Gastrocnemius medialis (tissue), 4 donors: ENCODE data around the gene DMXL1. TPM values are rescaled to one million over a fixed set of nuclear protein-coding genes. Genes with fewer than 3 reads are reported as not detected.

Experiments used
- ATAC-seq, 2 donors: fragments of 150-250 bp; one replicate each; pipeline ENCODE4 v1.9.1; 2016
- DNase-seq, 2 donors: peaks; one replicate each; pipeline ENCODE4 v3.0.0-alpha.2; 2019
- H3K27ac ChIP-seq, 4 donors: fragments of 200-600 bp; sonication (generic); 1 replicate in 1 of 4; 2 replicates in 3 of 4; pipeline ENCODE4 v1.5.1; 2016 to 2018; ENCODE audit warnings: mild to moderate bottlenecking in 2 of 4, moderate library complexity in 1 of 4
- H3K27me3 ChIP-seq, 3 donors: fragments of 200-600 bp; sonication (generic) in 2 of 3; 1 replicate in 1 of 3; 2 replicates in 2 of 3; pipeline versions ENCODE4 v1.5.1 to v1.6.0; 2016 to 2019; ENCODE audit warnings: mild to moderate bottlenecking in 1 of 3, moderate library complexity in 1 of 3
- H3K36me3 ChIP-seq, 2 donors: fragments of 200-600 bp; sonication (generic) in 1 of 2; one replicate each; pipeline ENCODE4 v1.5.1; 2017 to 2018
- H3K4me1 ChIP-seq, 2 donors: fragments of 200-600 bp; sonication (generic) in 1 of 2; one replicate each; pipeline ENCODE4 v1.5.1; 2016 to 2017; ENCODE audit warnings: mild to moderate bottlenecking in 2 of 2
- H3K4me3 ChIP-seq, 4 donors: fragments of 200-600 bp; sonication (generic) in 3 of 4; 1 replicate in 1 of 4; 2 replicates in 3 of 4; pipeline ENCODE4 v1.5.1; 2016 to 2019; ENCODE audit warnings: mild to moderate bottlenecking in 2 of 4
- H3K9me3 ChIP-seq, 3 donors: fragments of 200-600 bp; sonication (generic) in 2 of 3; 1 replicate in 1 of 3; 2 replicates in 2 of 3; pipeline ENCODE4 v1.5.1; 2016 to 2019
- CTCF ChIP-seq, 5 experiments: fragments of 450-650 bp in 3 of 5; fragments of 200-600 bp in 2 of 5; sonication (generic) in 2 of 5; IDR thresholded peaks in 4 of 5; conservative IDR thresholded peaks in 1 of 5; 1 replicate in 4 of 5; 2 replicates in 1 of 5; pipeline ENCODE4 v1.5.1; 2016 to 2019; ENCODE audit warnings: antibody characterized with exemption in 5 of 5, mild to moderate bottlenecking in 3 of 5, moderate library complexity in 3 of 5
- POLR2A ChIP-seq, 2 donors: fragments of 450-650 bp; IDR thresholded peaks; one replicate each; pipeline ENCODE4 v1.6.1; 2017; ENCODE audit warnings: antibody characterized with exemption in 2 of 2, mild to moderate bottlenecking in 2 of 2, moderate library complexity in 2 of 2
- in situ Hi-C, 4 donors: fragments of 200-750 bp; cut with MboI; loops; one replicate each; pipeline versions ENCODE4 v1.15.0 to v1.8.0; 2017; ENCODE audit warnings: low sequenced_read_pairs in 4 of 4
- intact Hi-C: fragments of 100-400 bp; cut with DNase I; formaldehyde crosslinking; loops from one replicate; pipeline ENCODE4 v1.15.1; 2023; ENCODE audit warnings: low total_unique reads
- total RNA-seq, 4 donors: library from RNA; depleted of rRNA; stranded (reverse); fragments of >200 nt; gene quantifications; one replicate each; pipeline versions ENCODE4 v1.1.0 to v1.2.3, GENCODE V29; 2016

The DMXL1 gene
- total RNA-seq, 4 donors from 2014 or later = 17.8 to 31.1 (median 24.3) TPM

DNA sequence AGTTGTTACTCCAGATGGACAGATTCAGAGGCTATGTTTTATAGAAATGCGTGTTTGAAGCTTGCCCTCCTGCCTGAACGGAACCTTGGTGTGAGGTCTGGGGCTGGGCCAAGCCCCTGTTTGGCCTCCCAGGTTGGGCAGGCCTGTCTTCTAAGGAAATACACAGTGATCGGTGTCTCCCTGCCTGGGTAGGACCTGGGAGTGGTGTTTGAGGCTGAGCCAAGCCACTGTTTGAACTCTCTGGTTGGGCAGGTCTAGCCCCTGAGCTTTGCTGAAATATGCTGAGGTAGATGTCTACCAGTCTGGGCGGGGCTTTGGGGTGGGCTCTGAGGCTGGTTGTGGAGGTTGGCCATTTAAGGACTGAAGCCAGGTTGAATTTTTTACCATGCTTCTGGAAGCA, 90.5 kb downstream of the DMXL1 start:
- no peak for ATAC-seq
- in situ Hi-C loops = no loop called here

GRCh38 chr5:119166026-119166425, 95.1 kb downstream of the DMXL1 start:
- H3K9me3 ChIP-seq = no peaks in the 10 kb centered on the region
- intact Hi-C loops = no loop called here
- H3K4me1 ChIP-seq = no peaks in the 10 kb centered on the region
- H3K36me3 ChIP-seq = peaks cover 0 to 13% of the 10 kb centered on the region in 2 donors
- DNase-seq = no peak
- no peak overlapping the region for H3K4me3 ChIP-seq
- ATAC-seq = no peak
- in situ Hi-C loops = no loop called here
- no peaks in the 10 kb centered on the region for H3K27me3 ChIP-seq
- no peak for TF ChIP-seq POLR2A (IDR thresholded peaks at IDR 0.05)
- no peak for TF ChIP-seq CTCF (IDR thresholded peaks at IDR 0.05 in 4 of 5, conservative IDR thresholded peaks at IDR 0.05 in 1 of 5)
- H3K27ac ChIP-seq = no peak overlapping the region

More for the DNA sequence above, 90.5 kb downstream of the DMXL1 start:
- intact Hi-C loops = no loop called here
- no peaks in the 10 kb centered on the region for H3K4me1 ChIP-seq
- peaks cover 0 to 14% of the 10 kb centered on the region in 2 donors for H3K36me3 ChIP-seq
- H3K9me3 ChIP-seq = no peaks in the 10 kb centered on the region
- no peak for TF ChIP-seq CTCF (IDR thresholded peaks at IDR 0.05 in 4 of 5, conservative IDR thresholded peaks at IDR 0.05 in 1 of 5)
- TF ChIP-seq POLR2A (IDR thresholded peaks at IDR 0.05) = no peak
- H3K27me3 ChIP-seq = no peaks in the 10 kb centered on the region
- H3K4me3 ChIP-seq = no peak overlapping the region
- H3K27ac ChIP-seq = no peak overlapping the region
- DNase-seq = no peak

GRCh38 chr5:119168401-119168800, 97.5 kb downstream of the DMXL1 start:
- H3K36me3 ChIP-seq = peaks cover 0 to 13% of the 10 kb centered on the region in 2 donors

GRCh38 chr5:119171686-119172085, 100.8 kb downstream of the DMXL1 start:
- Histone ChIP-seq H3K27me3 (no peaks in the 10 kb centered on the region), H3K36me3 (peaks cover 0 to 10% of the 10 kb centered on the region in 2 donors), H3K4me1 (peaks cover 7% of the 10 kb centered on the region in 2 donors), H3K9me3 (no peaks in the 10 kb centered on the region), H3K27ac (no peak overlapping the region), H3K4me3 (no peak overlapping the region)
- ATAC-seq = peak in 1 of 2 donors; percentile 49
- TF ChIP-seq CTCF (IDR thresholded peaks at IDR 0.05 in 4 of 5, conservative IDR thresholded peaks at IDR 0.05 in 1 of 5) (no peak), POLR2A (IDR thresholded peaks at IDR 0.05) (no peak)
- in situ Hi-C loops = no loop called here
- no peak for DNase-seq
- intact Hi-C loops = no loop called here

More at GRCh38 chr5:119168401-119168800, 97.5 kb downstream of the DMXL1 start:
- no peak for TF ChIP-seq CTCF (IDR thresholded peaks at IDR 0.05 in 4 of 5, conservative IDR thresholded peaks at IDR 0.05 in 1 of 5)
- no peak for TF ChIP-seq POLR2A (IDR thresholded peaks at IDR 0.05)
- DNase-seq (no peak), ATAC-seq (no peak)
- intact Hi-C loops (no loop called here), in situ Hi-C loops (no loop called here)
- no peak overlapping the region for H3K27ac ChIP-seq
- no peaks in the 10 kb centered on the region for H3K27me3 ChIP-seq
- H3K4me3 ChIP-seq = no peak overlapping the region
- no peaks in the 10 kb centered on the region for H3K9me3 ChIP-seq
- peaks cover 7% of the 10 kb centered on the region in 2 donors for H3K4me1 ChIP-seq

DNA sequence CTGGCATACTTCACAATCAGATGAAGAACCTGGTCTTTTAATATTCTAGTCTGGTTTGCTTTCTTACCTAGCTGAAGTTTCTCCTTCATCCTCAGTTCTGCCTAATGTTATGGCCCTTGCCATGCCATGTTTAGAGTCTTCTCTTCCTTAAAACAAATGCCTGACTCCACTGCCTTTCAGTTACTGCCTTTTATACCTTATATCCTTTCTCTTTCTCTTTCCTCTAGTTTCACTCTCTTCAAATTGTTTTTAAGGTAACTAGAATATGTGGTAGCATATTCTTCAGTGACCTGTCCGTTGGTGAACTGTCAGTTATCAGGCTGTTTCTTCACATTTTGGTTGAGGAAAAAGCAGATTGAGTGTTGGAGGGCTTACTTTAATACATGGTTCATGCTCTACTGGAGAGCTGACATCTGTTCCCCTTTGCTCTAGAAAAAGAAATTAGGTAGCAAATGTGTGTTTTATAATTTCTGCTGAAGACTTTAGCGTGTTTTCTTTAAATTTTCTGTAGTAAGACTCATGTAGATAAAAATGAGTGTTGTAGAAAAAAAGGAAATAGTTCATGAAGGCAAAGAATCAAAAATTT, 103.8 kb downstream of the DMXL1 start:
- ATAC-seq (no peak), DNase-seq (no peak)
- intact Hi-C loops (no loop called here), in situ Hi-C loops (no loop called here)
- TF ChIP-seq CTCF (IDR thresholded peaks at IDR 0.05 in 4 of 5, conservative IDR thresholded peaks at IDR 0.05 in 1 of 5) (no peak), POLR2A (IDR thresholded peaks at IDR 0.05) (no peak)
- Histone ChIP-seq H3K4me1 (peaks cover 7% of the 10 kb centered on the region in 2 donors), H3K4me3 (no peak overlapping the region), H3K36me3 (peaks cover 0 to 25% of the 10 kb centered on the region in 2 donors), H3K9me3 (no peaks in the 10 kb centered on the region), H3K27ac (no peak overlapping the region), H3K27me3 (no peaks in the 10 kb centered on the region)
